ENCODE results near the gene RETN.

The RETN gene

GRCh38 chr19:7622933-7623685 lies 45.7 kb upstream of the RETN start:
- peaks cover 29% of the 10 kb centered on the region for H3K79me2 ChIP-seq (ENCODE audit: low read length)
- peaks cover 6% of the 10 kb centered on the region; the same call in 1 of the 2 replicates for H3K36me3 ChIP-seq (replicated peaks; ENCODE audit: insufficient read depth, low read length)
- H3K27me3 ChIP-seq (replicated peaks; ENCODE audit: insufficient read depth, low read length) = no peaks in the 10 kb centered on the region
- TF ChIP-seq EZH2phosphoT487 (IDR thresholded peaks at IDR 0.05; ENCODE audit: low read length) (no peak), CTCF (IDR thresholded peaks at IDR 0.05; ENCODE audit: low read length) (no peak), EZH2 (optimal IDR thresholded peaks at IDR 0.05; ENCODE audit: low read depth, low read length) (no peak)
- no peak overlapping the region for H3K9ac ChIP-seq (ENCODE audit: low read length)
- no peak overlapping the region for H3K4me3 ChIP-seq (ENCODE audit: low read length)
- H3K9me3 ChIP-seq (replicated peaks; ENCODE audit: insufficient read depth, low read length) = no peaks in the 10 kb centered on the region
- no peaks in the 10 kb centered on the region for H4K20me1 ChIP-seq (ENCODE audit: insufficient read depth, low read length)
- no peaks in the 10 kb centered on the region for H3K9me2 ChIP-seq (replicated peaks; ENCODE audit: insufficient read depth, low read length)
- no peak overlapping the region for H2AFZ ChIP-seq (ENCODE audit: low read length)
- H3K27ac ChIP-seq (ENCODE audit: low read length) = no peak overlapping the region
- H3F3A ChIP-seq (ENCODE audit: insufficient read depth, low read length) = no peaks in the 10 kb centered on the region
- DNase-seq = no peak
- peaks cover 2% of the 10 kb centered on the region for H3K4me1 ChIP-seq (ENCODE audit: low read length)
- no peak overlapping the region for H3K4me2 ChIP-seq (ENCODE audit: low read depth, low read length)

GRCh38 chr19:7623725-7624603 lies 44.9 kb upstream of the RETN start:
- Histone ChIP-seq H3K4me2 (ENCODE audit: low read depth, low read length) (no peak overlapping the region), H3K4me3 (ENCODE audit: low read length) (no peak overlapping the region), H4K20me1 (ENCODE audit: insufficient read depth, low read length) (no peaks in the 10 kb centered on the region), H3K4me1 (ENCODE audit: low read length) (peaks cover 9% of the 10 kb centered on the region), H3K9me2 (replicated peaks; ENCODE audit: insufficient read depth, low read length) (no peaks in the 10 kb centered on the region), H3K9ac (ENCODE audit: low read length) (no peak overlapping the region), H3F3A (ENCODE audit: insufficient read depth, low read length) (no peaks in the 10 kb centered on the region), H3K79me2 (ENCODE audit: low read length) (peaks cover 38% of the 10 kb centered on the region), H3K9me3 (replicated peaks; ENCODE audit: insufficient read depth, low read length) (no peaks in the 10 kb centered on the region), H3K27ac (ENCODE audit: low read length) (no peak overlapping the region), H3K27me3 (replicated peaks; ENCODE audit: insufficient read depth, low read length) (no peaks in the 10 kb centered on the region), H2AFZ (ENCODE audit: low read length) (no peak overlapping the region), H3K36me3 (replicated peaks; ENCODE audit: insufficient read depth, low read length) (peaks cover 6% of the 10 kb centered on the region; the same call in 1 of the 2 replicates)
- TF ChIP-seq EZH2 (optimal IDR thresholded peaks at IDR 0.05; ENCODE audit: low read depth, low read length) (no peak), EZH2phosphoT487 (IDR thresholded peaks at IDR 0.05; ENCODE audit: low read length) (no peak), CTCF (IDR thresholded peaks at IDR 0.05; ENCODE audit: low read length) (no peak)
- no peak for DNase-seq

- no peak overlapping the region for H3K9ac ChIP-seq (ENCODE audit: low read length)
- peaks cover 6% of the 10 kb centered on the region; the same call in 1 of the 2 replicates for H3K36me3 ChIP-seq (replicated peaks; ENCODE audit: insufficient read depth, low read length)
Measured at GRCh38 chr19:7624810-7625209, 44.0 kb upstream of the RETN start.

More at GRCh38 chr19:7624810-7625209, 44.0 kb upstream of the RETN start:
- Histone ChIP-seq H3K4me1 (ENCODE audit: low read length) (peaks cover 9% of the 10 kb centered on the region), H3K27me3 (replicated peaks; ENCODE audit: insufficient read depth, low read length) (no peaks in the 10 kb centered on the region), H4K20me1 (ENCODE audit: insufficient read depth, low read length) (no peaks in the 10 kb centered on the region), H3K4me2 (ENCODE audit: low read depth, low read length) (no peak overlapping the region), H3K79me2 (ENCODE audit: low read length) (peaks cover 44% of the 10 kb centered on the region), H3K9me3 (replicated peaks; ENCODE audit: insufficient read depth, low read length) (no peaks in the 10 kb centered on the region), H3K4me3 (ENCODE audit: low read length) (no peak overlapping the region), H3F3A (ENCODE audit: insufficient read depth, low read length) (no peaks in the 10 kb centered on the region), H2AFZ (ENCODE audit: low read length) (no peak overlapping the region), H3K9me2 (replicated peaks; ENCODE audit: insufficient read depth, low read length) (no peaks in the 10 kb centered on the region), H3K27ac (ENCODE audit: low read length) (no peak overlapping the region)
- TF ChIP-seq EZH2phosphoT487 (IDR thresholded peaks at IDR 0.05; ENCODE audit: low read length) (no peak), CTCF (IDR thresholded peaks at IDR 0.05; ENCODE audit: low read length) (no peak), EZH2 (optimal IDR thresholded peaks at IDR 0.05; ENCODE audit: low read depth, low read length) (no peak)
- no peak for DNase-seq

All from MM.1S (cell line).